A549 (cell line): ENCODE measurements around the gene PVR.

Experiments used
- CBX2 ChIP-seq: fragments of 200-600 bp; sonication (generic); IDR thresholded peaks from 2 replicates; pipeline ENCODE4 v1.6.1; 2016; ENCODE audit warnings: low read depth, mild to moderate bottlenecking, borderline replicate concordance
- CEBPB ChIP-seq, 2 experiments: fragments of >200 bp in 1 of 2; sonication (Bioruptor Twin) in 1 of 2; formaldehyde crosslinking in 1 of 2; IDR thresholded peaks; 2 replicates each; pipeline ENCODE4 v1.6.1; 2012 to 2016
- CHD2 ChIP-seq: fragments of 150-350 bp; IDR thresholded peaks from 2 replicates; pipeline ENCODE4 v1.6.1; 2014; ENCODE audit warnings: low read length; ENCODE audit not compliant: partially characterized antibody
- EP300 ChIP-seq, 2 experiments: fragments of >200 bp; sonication (Bioruptor Twin); formaldehyde crosslinking; IDR thresholded peaks; 2 replicates in 1 of 2; 3 replicates in 1 of 2; pipeline ENCODE4 v1.6.1; 2016 to 2017
- JUN ChIP-seq, 2 experiments: fragments of >200 bp; sonication (Bioruptor Twin); formaldehyde crosslinking; IDR thresholded peaks; 2 replicates in 1 of 2; 3 replicates in 1 of 2; pipeline ENCODE4 v1.6.1; 2016 to 2017
- KDM5A ChIP-seq: fragments of 200-600 bp; sonication (generic); IDR thresholded peaks from 2 replicates; pipeline ENCODE4 v1.6.1; 2016; ENCODE audit warnings: antibody characterized with exemption, mild to moderate bottlenecking
- NFE2L2 ChIP-seq: fragments of 150-350 bp; conservative IDR thresholded peaks from 2 replicates; pipeline ENCODE4 v1.6.1; 2014; ENCODE audit warnings: low read length
- PHF8 ChIP-seq: fragments of 200-600 bp; sonication (generic); IDR thresholded peaks from 2 replicates; pipeline ENCODE4 v1.6.1; 2016; ENCODE audit warnings: low read depth, mild to moderate bottlenecking, antibody characterized with exemption, moderate library complexity, borderline replicate concordance
- POLR2A ChIP-seq: IDR thresholded peaks from 2 replicates; pipeline ENCODE4 v1.6.1; 2012; ENCODE audit warnings: mild to moderate bottlenecking, low read length
- RAD21 ChIP-seq, 2 experiments: fragments of >200 bp in 1 of 2; sonication (Bioruptor Twin) in 1 of 2; formaldehyde crosslinking in 1 of 2; IDR thresholded peaks in 1 of 2; conservative IDR thresholded peaks in 1 of 2; 2 replicates in 1 of 2; 3 replicates in 1 of 2; pipeline ENCODE4 v1.6.1; 2012 to 2018; ENCODE audit warnings: inconsistent platforms in 1 of 2
- TF ChIP-seq, protein P1 (sequence below): fragments of >200 bp; sonication (Bioruptor Twin); formaldehyde crosslinking; IDR thresholded peaks from 3 replicates; pipeline ENCODE4 v1.5.1; 2016
- TF ChIP-seq, protein P2 (sequence below): fragments of 200-600 bp; sonication (generic); IDR thresholded peaks from 2 replicates; pipeline ENCODE4 v1.6.1; 2016; ENCODE audit warnings: antibody characterized with exemption, mild to moderate bottlenecking, moderate library complexity
- TF ChIP-seq, protein P3 (sequence below): IDR thresholded peaks from 2 replicates; pipeline ENCODE4 v1.6.1; 2012
- TF ChIP-seq, protein P4 (sequence below): IDR thresholded peaks from 2 replicates; pipeline ENCODE4 v1.6.1; 2012; ENCODE audit warnings: low read depth, borderline replicate concordance

DNA sequence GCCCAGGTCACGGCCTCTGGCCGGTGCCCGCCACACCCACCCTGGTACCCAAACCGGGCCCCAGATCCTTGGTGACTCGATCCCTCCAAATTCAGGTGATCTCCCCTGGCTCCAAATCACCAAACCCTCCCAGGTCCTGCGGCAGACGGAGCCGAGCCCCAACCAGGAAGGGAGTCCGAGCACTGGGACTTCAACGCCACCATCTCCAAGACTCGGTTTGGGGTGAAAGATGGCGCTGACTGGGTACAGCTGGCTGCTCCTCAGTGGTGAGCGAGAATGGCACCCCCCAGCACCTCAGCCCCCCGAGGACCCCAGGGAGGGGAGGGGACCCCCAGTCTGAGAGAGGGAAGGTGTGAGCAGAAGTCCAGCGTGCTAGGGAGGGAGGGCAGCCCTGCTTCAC is 57.5 kb downstream of the PVR start:
- TF ChIP-seq, protein P1, sequence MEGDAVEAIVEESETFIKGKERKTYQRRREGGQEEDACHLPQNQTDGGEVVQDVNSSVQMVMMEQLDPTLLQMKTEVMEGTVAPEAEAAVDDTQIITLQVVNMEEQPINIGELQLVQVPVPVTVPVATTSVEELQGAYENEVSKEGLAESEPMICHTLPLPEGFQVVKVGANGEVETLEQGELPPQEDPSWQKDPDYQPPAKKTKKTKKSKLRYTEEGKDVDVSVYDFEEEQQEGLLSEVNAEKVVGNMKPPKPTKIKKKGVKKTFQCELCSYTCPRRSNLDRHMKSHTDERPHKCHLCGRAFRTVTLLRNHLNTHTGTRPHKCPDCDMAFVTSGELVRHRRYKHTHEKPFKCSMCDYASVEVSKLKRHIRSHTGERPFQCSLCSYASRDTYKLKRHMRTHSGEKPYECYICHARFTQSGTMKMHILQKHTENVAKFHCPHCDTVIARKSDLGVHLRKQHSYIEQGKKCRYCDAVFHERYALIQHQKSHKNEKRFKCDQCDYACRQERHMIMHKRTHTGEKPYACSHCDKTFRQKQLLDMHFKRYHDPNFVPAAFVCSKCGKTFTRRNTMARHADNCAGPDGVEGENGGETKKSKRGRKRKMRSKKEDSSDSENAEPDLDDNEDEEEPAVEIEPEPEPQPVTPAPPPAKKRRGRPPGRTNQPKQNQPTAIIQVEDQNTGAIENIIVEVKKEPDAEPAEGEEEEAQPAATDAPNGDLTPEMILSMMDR: no peak
- TF ChIP-seq NFE2L2 (no peak), POLR2A (no peak), EP300 (IDR thresholded peaks at IDR 0.05) (no peak), RAD21 (conservative IDR thresholded peaks at IDR 0.05 in 1 of 2, IDR thresholded peaks at IDR 0.05 in 1 of 2) (no peak), PHF8 (no peak), KDM5A (no peak), JUN (IDR thresholded peaks at IDR 0.05) (no peak), CHD2 (no peak), CEBPB (IDR thresholded peaks at IDR 0.05) (no peak), CBX2 (no peak)
- TF ChIP-seq, protein P2, sequence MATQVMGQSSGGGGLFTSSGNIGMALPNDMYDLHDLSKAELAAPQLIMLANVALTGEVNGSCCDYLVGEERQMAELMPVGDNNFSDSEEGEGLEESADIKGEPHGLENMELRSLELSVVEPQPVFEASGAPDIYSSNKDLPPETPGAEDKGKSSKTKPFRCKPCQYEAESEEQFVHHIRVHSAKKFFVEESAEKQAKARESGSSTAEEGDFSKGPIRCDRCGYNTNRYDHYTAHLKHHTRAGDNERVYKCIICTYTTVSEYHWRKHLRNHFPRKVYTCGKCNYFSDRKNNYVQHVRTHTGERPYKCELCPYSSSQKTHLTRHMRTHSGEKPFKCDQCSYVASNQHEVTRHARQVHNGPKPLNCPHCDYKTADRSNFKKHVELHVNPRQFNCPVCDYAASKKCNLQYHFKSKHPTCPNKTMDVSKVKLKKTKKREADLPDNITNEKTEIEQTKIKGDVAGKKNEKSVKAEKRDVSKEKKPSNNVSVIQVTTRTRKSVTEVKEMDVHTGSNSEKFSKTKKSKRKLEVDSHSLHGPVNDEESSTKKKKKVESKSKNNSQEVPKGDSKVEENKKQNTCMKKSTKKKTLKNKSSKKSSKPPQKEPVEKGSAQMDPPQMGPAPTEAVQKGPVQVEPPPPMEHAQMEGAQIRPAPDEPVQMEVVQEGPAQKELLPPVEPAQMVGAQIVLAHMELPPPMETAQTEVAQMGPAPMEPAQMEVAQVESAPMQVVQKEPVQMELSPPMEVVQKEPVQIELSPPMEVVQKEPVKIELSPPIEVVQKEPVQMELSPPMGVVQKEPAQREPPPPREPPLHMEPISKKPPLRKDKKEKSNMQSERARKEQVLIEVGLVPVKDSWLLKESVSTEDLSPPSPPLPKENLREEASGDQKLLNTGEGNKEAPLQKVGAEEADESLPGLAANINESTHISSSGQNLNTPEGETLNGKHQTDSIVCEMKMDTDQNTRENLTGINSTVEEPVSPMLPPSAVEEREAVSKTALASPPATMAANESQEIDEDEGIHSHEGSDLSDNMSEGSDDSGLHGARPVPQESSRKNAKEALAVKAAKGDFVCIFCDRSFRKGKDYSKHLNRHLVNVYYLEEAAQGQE: no peak
- TF ChIP-seq, protein P3, sequence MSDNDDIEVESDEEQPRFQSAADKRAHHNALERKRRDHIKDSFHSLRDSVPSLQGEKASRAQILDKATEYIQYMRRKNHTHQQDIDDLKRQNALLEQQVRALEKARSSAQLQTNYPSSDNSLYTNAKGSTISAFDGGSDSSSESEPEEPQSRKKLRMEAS: no peak
- TF ChIP-seq, protein P4, sequence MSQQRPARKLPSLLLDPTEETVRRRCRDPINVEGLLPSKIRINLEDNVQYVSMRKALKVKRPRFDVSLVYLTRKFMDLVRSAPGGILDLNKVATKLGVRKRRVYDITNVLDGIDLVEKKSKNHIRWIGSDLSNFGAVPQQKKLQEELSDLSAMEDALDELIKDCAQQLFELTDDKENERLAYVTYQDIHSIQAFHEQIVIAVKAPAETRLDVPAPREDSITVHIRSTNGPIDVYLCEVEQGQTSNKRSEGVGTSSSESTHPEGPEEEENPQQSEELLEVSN: no peak
